OCI-LY7 (cell line): ENCODE data around the gene FN1. TPM values are rescaled to one million over a fixed set of nuclear protein-coding genes. Genes with fewer than 3 reads are reported as not detected.

ENCODE experiments used
- BruUV-seq: library from RNA; stranded (reverse); fragments of 400-500 nt; replicated peaks from 2 replicates; lab custom pipeline; 2021; lab: Mats Ljungman, UMichigan
- CTCF ChIA-PET: fragments of 300-600 bp; sonication (Branson Sonifier 250); formaldehyde crosslinking; loops from one replicate; lab custom pipeline; 2022; ENCODE audit warnings: antibody characterized with exemption; ENCODE audit not compliant: unreplicated experiment; lab: Charles Lee
- POLR2A ChIA-PET: fragments of 300-600 bp; sonication (Branson Sonifier 250); formaldehyde crosslinking; loops from one replicate; lab custom pipeline; 2022; ENCODE audit warnings: antibody characterized with exemption; lab: Charles Lee
- DNase-seq: peaks from one replicate; pipeline ENCODE4 v3.0.0-alpha.2; 2015; ENCODE audit warnings: low spot score
- H2AFZ ChIP-seq: fragments of 200-600 bp; sonication (generic), shearing (Covaris generic); 2 replicates; pipeline ENCODE4 v1.6.1; 2014; ENCODE audit warnings: mild to moderate bottlenecking, antibody characterized with exemption, low read length, moderate library complexity
- H3K27ac ChIP-seq: fragments of 200-600 bp; sonication (generic); 2 replicates; pipeline ENCODE4 v1.5.1; 2014; ENCODE audit warnings: mixed run types, low read depth, mild to moderate bottlenecking, moderate library complexity, low read length, inconsistent platforms; ENCODE audit not compliant: poor library complexity, severe bottlenecking
- H3K36me3 ChIP-seq: fragments of 200-600 bp; sonication (generic); 2 replicates; pipeline ENCODE4 v1.6.1; 2014; ENCODE audit warnings: mild to moderate bottlenecking, antibody characterized with exemption, low read length, moderate library complexity, mixed read lengths; ENCODE audit not compliant: insufficient read depth
- H3K4me1 ChIP-seq: fragments of 200-600 bp; sonication (generic); 2 replicates; pipeline ENCODE4 v1.5.1; 2014; ENCODE audit warnings: mild to moderate bottlenecking, low read length; ENCODE audit not compliant: insufficient read depth, poor library complexity, severe bottlenecking
- H3K4me2 ChIP-seq: fragments of 200-600 bp; sonication (generic); 2 replicates; pipeline ENCODE4 v1.6.1; 2014; ENCODE audit warnings: mild to moderate bottlenecking, low read length
- H3K4me3 ChIP-seq: fragments of 200-600 bp; sonication (generic); 2 replicates; pipeline ENCODE4 v1.5.1; 2014; ENCODE audit warnings: mild to moderate bottlenecking, low read depth, low read length; ENCODE audit not compliant: poor library complexity, severe bottlenecking
- H3K79me2 ChIP-seq: fragments of 200-600 bp; sonication (generic); 2 replicates; pipeline ENCODE4 v1.6.1; 2016; ENCODE audit warnings: low read depth, mild to moderate bottlenecking, low read length, moderate library complexity, mixed read lengths; ENCODE audit not compliant: insufficient read depth
- H3K9me2 ChIP-seq: fragments of 200-600 bp; sonication (generic); 2 replicates; pipeline ENCODE4 v1.6.1; 2016; ENCODE audit warnings: mild to moderate bottlenecking, low read length, mixed read lengths; ENCODE audit not compliant: insufficient read depth
- H3K9me3 ChIP-seq: fragments of 200-600 bp; sonication (generic); 2 replicates; pipeline ENCODE4 v1.6.1; 2014; ENCODE audit warnings: mild to moderate bottlenecking, mixed run types, low read length, mixed read lengths
- H4K20me1 ChIP-seq: fragments of 200-600 bp; sonication (generic); 2 replicates; pipeline ENCODE4 v1.6.1; 2014; ENCODE audit warnings: mild to moderate bottlenecking, antibody characterized with exemption, low read length, moderate library complexity, mixed read lengths; ENCODE audit not compliant: insufficient read depth
- CTCF ChIP-seq: fragments of 200-600 bp; sonication (generic); conservative IDR thresholded peaks from 2 replicates; pipeline ENCODE4 v1.5.1; 2014; ENCODE audit warnings: mild to moderate bottlenecking, antibody characterized with exemption, low read length, moderate library complexity, mixed read lengths
- EZH2phosphoT487 ChIP-seq: fragments of 200-600 bp; sonication (generic); IDR thresholded peaks from 2 replicates; pipeline ENCODE4 v1.6.1; 2018; ENCODE audit warnings: low read depth, borderline replicate concordance, mild to moderate bottlenecking, mixed run types, antibody characterized with exemption, low read length, moderate library complexity, mixed read lengths
- intact Hi-C: fragments of 100-400 bp; cut with micrococcal nuclease; formaldehyde crosslinking; loops from one replicate; pipeline ENCODE4 v1.10.0; 2022; ENCODE audit not compliant: unreplicated experiment
- total RNA-seq, 2 experiments: library from RNA; depleted of rRNA in 1 of 2; stranded (reverse); fragments of >200 nt in 1 of 2; shearing (Covaris generic) in 1 of 2; gene quantifications; 2 replicates each; pipeline ENCODE4 v1.2.3, GENCODE V29; 2014 to 2022

FN1 gene
- total RNA-seq, 2 experiments from 2014 or later: 1.3 TPM; not detected in 1

GRCh38 chr2:215394102-215394805, 41.6 kb downstream of the FN1 start:
- Histone ChIP-seq H3K4me2 (no peak overlapping the region), H3K36me3 (no peaks in the 10 kb centered on the region), H3K4me1 (peaks cover 6% of the 10 kb centered on the region), H3K79me2 (no peaks in the 10 kb centered on the region), H3K9me2 (no peaks in the 10 kb centered on the region), H3K9me3 (no peaks in the 10 kb centered on the region), H4K20me1 (no peaks in the 10 kb centered on the region), H3K27ac (no peak overlapping the region), H2AFZ (no peak overlapping the region), H3K4me3 (no peak overlapping the region)
- CTCF ChIA-PET: no interaction called here
- DNase-seq: no peak
- BruUV-seq: no TSS peak
- POLR2A ChIA-PET: interaction anchor here (0.7 kb wide), 1 partner anchor 63 kb away, joined by 4 read pairs; no protein-coding TSS in a partner anchor
- TF ChIP-seq CTCF (no peak), EZH2phosphoT487 (no peak)
- intact Hi-C loops: no loop called here

GRCh38 chr2:215392687-215393270, 43.1 kb downstream of the FN1 start:
- Histone ChIP-seq H3K9me3 (no peaks in the 10 kb centered on the region), H3K36me3 (no peaks in the 10 kb centered on the region), H3K4me2 (no peak overlapping the region), H4K20me1 (no peaks in the 10 kb centered on the region), H3K9me2 (no peaks in the 10 kb centered on the region), H3K4me1 (peaks cover 6% of the 10 kb centered on the region), H3K27ac (no peak overlapping the region), H3K4me3 (no peak overlapping the region), H3K79me2 (no peaks in the 10 kb centered on the region), H2AFZ (no peak overlapping the region)
- BruUV-seq: no TSS peak
- ChIA-PET CTCF (no interaction called here), POLR2A (interaction anchor here (0.8 to 2.4 kb wide), 2 partner anchors 17 to 28 kb away, joined by 3 to 7 read pairs; no protein-coding TSS in a partner anchor)
- no peak for DNase-seq
- TF ChIP-seq EZH2phosphoT487 (no peak), CTCF (no peak)
- intact Hi-C loops: no loop called here

GRCh38 chr2:215392164-215392563, 43.7 kb downstream of the FN1 start:
- H3K36me3 ChIP-seq: no peaks in the 10 kb centered on the region
- DNase-seq: no peak
- H3K9me3 ChIP-seq: no peaks in the 10 kb centered on the region
- BruUV-seq: no TSS peak
- H2AFZ ChIP-seq: no peak overlapping the region
- H3K27ac ChIP-seq: no peak overlapping the region
- H3K4me3 ChIP-seq: no peak overlapping the region
- no peak overlapping the region for H3K4me2 ChIP-seq
- no peaks in the 10 kb centered on the region for H4K20me1 ChIP-seq
- H3K79me2 ChIP-seq: no peaks in the 10 kb centered on the region
- ChIA-PET CTCF (no interaction called here), POLR2A (interaction anchor here (0.8 to 2.4 kb wide), 2 partner anchors 16 to 29 kb away, joined by 3 to 7 read pairs; no protein-coding TSS in a partner anchor)
- TF ChIP-seq CTCF (no peak), EZH2phosphoT487 (no peak)
- no peaks in the 10 kb centered on the region for H3K9me2 ChIP-seq
- peaks cover 6% of the 10 kb centered on the region for H3K4me1 ChIP-seq
- intact Hi-C loops: no loop called here
